Activated CD4-positive, CD25-positive, alpha-beta regulatory T cell treated with anti-CD3 and anti-CD28 coated beads, Interleukin-2, amount 50 U/mL, for 24 hours (primary cell): Measurements from ENCODE around the gene ABCA13.
"Not testable (repeated sequence)": the region's sequence is repeated elsewhere in the genome, so short reads cannot be mapped to it uniquely, and the experiment has no call there.

ENCODE experiments used
- ATAC-seq, 2 donors: fragments of 150-1000 bp; cut with Tn5 transposase; one replicate each; pipeline ENCODE4 v1.10.0; 2021; ENCODE audit warnings: mild to moderate bottlenecking in 1 of 2, moderate library complexity in 1 of 2

Gene ABCA13

DNA sequence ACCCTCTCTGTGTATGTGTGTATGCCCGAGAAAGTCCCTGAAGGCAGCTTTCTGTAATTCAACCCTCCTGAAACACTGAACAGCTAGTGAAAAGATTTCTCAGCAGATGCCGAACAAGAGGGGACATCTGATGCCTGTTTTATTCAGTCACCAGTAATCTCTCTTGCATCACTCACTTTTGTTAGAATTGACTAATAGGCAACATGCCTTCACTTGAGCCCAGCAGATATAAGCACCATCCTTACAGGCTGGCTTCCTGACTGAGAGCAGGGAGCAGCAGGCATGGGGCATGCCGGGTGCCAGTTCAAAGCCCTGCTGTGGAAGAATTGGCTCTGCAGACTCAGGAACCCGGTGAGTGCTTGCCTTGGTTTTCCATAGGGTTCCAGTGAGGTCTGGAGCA lies at the start of gene ABCA13:
Gene ABCA13, plus strand, starts transcription at position 257 of the 400 bp plus-strand sequence. Its CDS starts 26 bp downstream, at position 283.
- no peak for ATAC-seq

- no peak for ATAC-seq
Measured at GRCh38 chr7:48126037-48126436, 45.2 kb upstream of the ABCA13 start.

DNA sequence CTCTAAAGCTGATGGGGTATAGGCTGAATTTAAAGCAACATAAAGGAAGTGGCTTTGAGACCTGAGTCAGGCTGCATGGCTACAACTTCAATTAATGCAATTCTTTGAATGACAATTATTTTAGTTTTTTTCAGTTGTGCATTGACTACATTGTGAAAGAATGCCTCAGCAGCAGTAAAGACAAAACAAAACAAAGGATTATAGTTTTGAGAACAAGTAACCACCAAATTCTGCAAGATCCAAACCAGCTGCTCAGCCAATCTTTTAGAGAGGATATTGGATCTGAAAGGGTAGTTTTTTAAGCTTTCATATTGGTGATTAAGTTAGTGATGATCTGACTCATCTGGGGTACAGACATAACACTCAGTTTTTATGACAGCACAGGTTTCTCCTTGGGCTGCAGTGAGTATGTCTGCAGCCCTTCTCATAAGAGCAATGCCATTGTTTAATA lies 40.6 kb upstream of the ABCA13 start:
- ATAC-seq, result peak; percentile 72 to 81

GRCh38 chr7:48132792-48133191 lies 38.5 kb upstream of the ABCA13 start:
- no peak for ATAC-seq

DNA sequence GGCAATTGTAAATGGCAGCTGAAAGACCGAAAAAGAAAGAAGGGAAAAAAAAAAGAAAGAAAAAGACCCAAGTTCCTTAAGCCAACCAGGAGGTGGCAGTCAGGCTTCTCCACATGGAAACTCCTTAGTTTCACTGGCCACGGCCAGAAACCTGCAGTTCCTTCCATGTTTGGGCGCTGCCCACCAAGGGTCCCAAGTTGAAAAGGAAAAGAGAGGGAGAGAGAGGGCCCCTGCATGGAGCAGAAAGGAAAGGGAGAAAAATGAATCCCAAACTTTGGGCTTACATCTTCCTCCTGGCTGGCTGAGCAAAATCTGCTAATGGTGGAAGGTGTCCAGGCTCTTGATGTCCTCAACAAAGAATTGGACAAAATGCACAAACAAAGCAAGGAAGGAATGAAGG lies 31.8 kb upstream of the ABCA13 start:
- ATAC-seq, result no peak

GRCh38 chr7:48140001-48140681 lies 31.1 kb upstream of the ABCA13 start:
- no peak for ATAC-seq

DNA sequence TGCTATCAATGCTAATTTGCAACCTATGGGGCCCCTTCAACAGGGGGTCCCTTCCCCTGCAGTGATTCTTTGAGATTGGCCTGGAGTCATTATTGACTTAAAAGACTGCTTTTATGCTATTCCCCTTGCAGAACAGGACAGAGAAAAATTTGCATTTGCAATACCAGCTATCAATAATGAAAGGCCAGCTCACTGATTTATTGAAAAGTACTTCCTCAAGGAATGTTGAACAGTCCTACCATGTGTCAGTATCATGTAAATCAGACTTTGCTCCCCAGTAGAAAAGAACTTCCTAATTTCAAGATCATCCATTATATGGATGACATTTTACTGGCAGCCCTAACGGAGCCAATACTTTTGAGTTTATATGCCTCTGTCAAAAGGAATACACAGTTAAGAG lies 29.7 kb upstream of the ABCA13 start:
- ATAC-seq, result no peak

- no peak for ATAC-seq
Measured at GRCh38 chr7:48144291-48144768, 26.9 kb upstream of the ABCA13 start.

- ATAC-seq, result no peak
Measured at GRCh38 chr7:48147078-48147591, 24.1 kb upstream of the ABCA13 start.

DNA sequence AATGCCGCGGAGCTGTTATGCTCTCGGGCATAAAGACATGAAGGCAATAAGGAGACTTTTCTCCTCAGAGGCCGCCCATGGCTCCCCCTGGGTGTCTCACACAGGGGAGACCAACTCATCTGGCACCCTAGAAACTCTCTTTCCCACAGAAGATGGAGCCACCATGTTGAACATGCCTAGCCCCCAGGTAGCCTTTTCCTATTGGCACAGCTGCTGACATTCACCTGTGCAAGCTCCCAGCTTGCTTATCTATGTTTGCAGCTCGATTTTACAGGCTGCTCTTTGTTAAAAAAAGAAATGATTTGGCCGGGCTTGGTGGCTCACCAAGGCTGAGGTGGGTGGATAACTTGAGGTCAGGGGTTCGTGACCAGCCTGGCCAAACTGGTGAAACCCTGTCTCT lies 23.6 kb upstream of the ABCA13 start:
- ATAC-seq, result not testable (repeated sequence)

DNA sequence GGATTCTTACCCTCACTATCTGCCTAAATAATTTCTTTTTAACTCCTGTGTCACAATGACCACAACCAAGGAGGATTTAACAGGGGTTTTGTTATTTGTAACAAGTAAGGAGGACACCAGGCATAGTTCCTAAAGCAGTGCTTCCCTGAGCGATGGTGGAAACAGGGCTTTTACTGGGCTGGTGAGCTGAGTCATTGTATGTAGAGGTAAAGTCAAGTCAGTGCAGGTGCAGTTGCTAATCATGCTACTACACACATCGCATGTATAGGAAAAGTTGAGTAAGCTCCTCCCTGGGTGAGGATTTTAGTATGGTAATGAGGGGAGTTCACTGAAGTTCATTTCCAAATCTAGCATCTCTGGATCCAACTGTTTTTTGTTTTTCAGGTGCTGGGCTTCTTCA lies 22.9 kb upstream of the ABCA13 start:
- no peak for ATAC-seq

GRCh38 chr7:48149058-48149457 lies 22.2 kb upstream of the ABCA13 start:
- no peak for ATAC-seq

DNA sequence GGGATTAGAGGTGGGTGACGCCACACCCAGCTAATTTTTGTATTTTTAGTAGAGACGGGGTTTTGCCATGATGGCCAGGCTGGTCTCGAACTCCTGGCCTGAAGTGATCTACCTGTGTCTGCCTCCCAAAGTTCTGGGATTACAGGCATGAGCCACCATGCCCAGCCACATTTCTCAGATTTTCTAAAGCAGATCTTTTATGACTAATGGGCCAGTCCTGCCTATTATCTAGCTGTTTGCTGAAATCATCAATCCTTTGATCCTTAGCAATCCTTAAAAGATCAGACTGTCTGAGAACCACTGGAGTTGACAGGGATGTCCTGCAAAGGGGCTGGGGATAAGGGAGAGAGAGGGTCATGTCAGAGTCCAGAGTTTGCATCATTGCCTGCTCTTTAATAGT lies 21.2 kb upstream of the ABCA13 start:
- no peak for ATAC-seq

DNA sequence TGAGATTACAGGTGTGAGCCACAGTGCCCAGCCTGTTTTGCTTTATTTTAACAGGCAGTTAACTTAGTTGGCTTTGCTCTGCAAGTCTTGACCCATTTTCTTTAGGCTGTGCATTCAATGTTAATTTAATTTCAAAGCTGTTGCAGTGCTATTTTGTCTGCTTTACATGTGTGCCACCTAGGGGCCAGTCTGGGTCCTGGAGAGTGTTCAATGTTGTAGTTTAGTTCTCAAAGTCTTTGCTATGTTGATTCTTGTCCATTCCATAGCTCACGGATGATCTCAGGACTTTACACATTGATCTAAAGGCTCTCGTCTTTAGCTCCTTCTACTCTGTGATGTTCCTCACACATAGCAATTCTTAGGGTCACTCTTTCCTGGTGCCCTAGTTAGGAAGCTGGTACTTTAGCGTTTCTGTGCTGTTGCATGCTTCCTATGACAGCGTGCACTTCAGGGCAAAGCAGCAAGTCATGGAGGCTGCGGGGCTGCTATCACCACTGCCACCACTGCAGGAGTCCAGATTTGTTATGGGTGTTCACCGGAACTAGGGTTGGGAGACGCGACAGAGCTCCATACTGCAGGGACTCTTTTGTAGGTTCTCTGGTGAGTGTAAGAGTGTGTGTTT lies 16.4 kb upstream of the ABCA13 start:
- ATAC-seq, result no peak

- no peak for ATAC-seq
Measured at GRCh38 chr7:48158404-48158803, 12.9 kb upstream of the ABCA13 start.

- ATAC-seq, result no peak
Measured at GRCh38 chr7:48161407-48162125, 9.7 kb upstream of the ABCA13 start.

DNA sequence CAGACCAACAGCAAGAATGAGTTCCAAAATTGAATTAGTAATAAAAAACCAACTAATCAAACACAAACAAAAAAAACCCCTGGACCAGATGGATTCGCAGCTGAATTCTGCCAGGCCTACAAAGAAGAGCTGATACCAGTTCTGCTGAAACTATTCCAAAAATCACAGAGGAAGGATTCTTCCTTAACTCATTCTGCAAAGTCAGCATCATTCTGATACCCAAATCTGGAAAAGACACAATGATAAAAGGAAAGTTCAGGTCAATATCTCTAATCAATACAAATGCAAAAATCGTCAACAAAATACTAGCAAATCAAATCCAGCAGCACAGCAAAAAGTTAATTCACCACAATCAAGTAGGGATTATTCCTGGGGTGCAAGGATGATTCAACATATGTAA lies 6.1 kb upstream of the ABCA13 start:
- ATAC-seq, result no peak

DNA sequence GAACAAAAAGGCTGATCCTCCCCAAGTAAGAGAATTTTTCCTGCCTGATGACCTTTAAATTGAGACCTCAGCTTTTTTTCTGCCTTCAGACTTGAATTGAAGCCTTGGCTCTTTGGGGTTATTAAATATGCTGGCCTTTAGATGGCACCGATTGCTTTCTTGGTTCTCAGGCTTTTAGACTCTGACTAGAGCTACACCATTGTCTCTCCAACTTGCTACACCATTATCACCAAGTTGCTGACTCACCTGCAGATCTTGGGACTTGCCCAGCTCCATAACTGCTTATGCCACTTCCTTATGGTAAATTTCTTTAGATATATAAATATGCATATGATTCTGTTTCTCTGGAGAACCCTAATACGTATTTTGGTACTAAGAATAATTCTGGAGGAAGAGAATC lies 3.1 kb upstream of the ABCA13 start:
- ATAC-seq, result no peak

DNA sequence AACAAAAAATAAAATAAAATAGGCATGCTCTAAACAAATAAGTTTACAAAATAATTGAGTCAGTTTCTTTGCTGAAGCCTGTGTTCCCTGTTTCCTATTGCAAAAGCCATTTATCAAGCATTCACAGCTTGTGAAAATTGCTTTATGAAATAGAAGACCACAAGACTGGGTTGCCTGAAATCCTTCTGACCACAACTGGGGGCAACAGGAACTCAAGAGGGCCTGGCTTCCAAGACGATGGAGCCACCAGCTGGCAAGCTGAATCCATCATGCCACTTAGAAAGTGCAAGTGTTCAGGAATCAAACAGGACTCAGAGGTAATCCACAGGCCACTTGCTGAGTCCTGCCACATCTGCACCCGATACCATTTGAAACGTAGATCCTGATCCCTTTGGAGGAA lies 752 bp upstream of the ABCA13 start:
- ATAC-seq, result no peak

- no peak for ATAC-seq
Measured at GRCh38 chr7:48173313-48173712, 2.1 kb downstream of the ABCA13 start.

DNA sequence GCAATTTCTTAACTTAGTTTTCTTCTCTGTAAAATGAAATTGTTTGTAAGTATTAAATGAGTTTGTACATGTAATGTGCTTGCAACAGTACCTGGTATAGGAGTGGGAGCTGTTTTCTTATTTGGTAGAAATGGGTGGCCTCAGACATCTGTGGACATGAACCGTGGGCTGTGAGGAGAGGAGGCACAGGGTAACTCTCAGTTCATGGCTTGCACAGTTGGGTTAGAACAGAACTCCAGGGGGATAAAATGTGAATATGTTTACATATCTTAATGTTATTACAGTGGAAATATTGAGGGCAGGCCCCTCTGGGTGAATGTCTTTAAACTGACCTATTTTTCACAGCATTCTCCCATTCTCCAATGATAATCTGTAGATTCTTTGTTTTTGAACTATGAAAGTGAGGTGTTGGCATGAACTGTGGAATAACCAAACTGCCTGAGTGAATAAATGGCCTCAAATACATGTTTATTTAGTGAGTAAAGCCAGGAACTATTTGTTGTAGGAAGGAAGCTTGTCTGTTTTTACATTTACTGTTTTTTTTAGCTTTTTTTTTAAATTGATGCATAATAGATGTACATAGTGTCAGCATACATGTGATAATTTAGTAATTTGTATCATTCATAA lies 2.6 kb downstream of the ABCA13 start:
- no peak for ATAC-seq

- ATAC-seq, result no peak
Measured at GRCh38 chr7:48175019-48175418, 3.8 kb downstream of the ABCA13 start.

GRCh38 chr7:48176356-48176893 lies 5.2 kb downstream of the ABCA13 start:
- ATAC-seq, result no peak
